ENCODE results near the gene DLG2.

- TF ChIP-seq TRIM28 (IDR thresholded peaks at IDR 0.05), result no peak
- no peak for TF ChIP-seq TAF7 (tag; IDR thresholded peaks at IDR 0.05)
- TF ChIP-seq SRF (CRISPR knock-in tag; IDR thresholded peaks at IDR 0.05), result no peak
- TF ChIP-seq EP300 (IDR thresholded peaks at IDR 0.05; ENCODE audit: low read length), result no peak
- no peak for TF ChIP-seq E2F5 (CRISPR knock-in tag; IDR thresholded peaks at IDR 0.05)
- no peak for TF ChIP-seq ZNF274 (IDR thresholded peaks at IDR 0.05; ENCODE audit: borderline replicate concordance, low read depth, low read length)
- no peak for TF ChIP-seq CTCF (IDR thresholded peaks at IDR 0.05 in 2 of 3, conservative IDR thresholded peaks at IDR 0.05 in 1 of 3; ENCODE audit: insufficient read depth in 2 of 3, low read depth in 1 of 3, low read length in 3 of 3)
- TF ChIP-seq LARP7 (IDR thresholded peaks at IDR 0.05), result no peak
Observed at GRCh38 chr11:84687433-84687832, 939.7 kb downstream of the DLG2 start.

All from K562 (cell line).